HCT116 (cell line): ENCODE measurements around the gene HK1.

Experiments used
- CEBPB ChIP-seq: IDR thresholded peaks from 2 replicates; pipeline ENCODE4 v1.6.1; 2012; ENCODE audit warnings: low read depth
- EGR1 ChIP-seq: IDR thresholded peaks from 2 replicates; pipeline ENCODE4 v1.6.1; 2012; ENCODE audit warnings: low read depth
- EZH2 ChIP-seq: fragments of 200-600 bp; sonication (generic); IDR thresholded peaks from 2 replicates; pipeline ENCODE4 v1.6.1; 2017; ENCODE audit warnings: antibody characterized with exemption, mixed run types
- JUND ChIP-seq: IDR thresholded peaks from 2 replicates; pipeline ENCODE4 v1.6.1; 2012
- POLR2A ChIP-seq: IDR thresholded peaks from 2 replicates; pipeline ENCODE4 v1.7.0; 2011; ENCODE audit warnings: borderline replicate concordance; ENCODE audit not compliant: insufficient read depth, insufficient read length; ENCODE audit errors: extremely low read depth
- POLR2AphosphoS5 ChIP-seq: IDR thresholded peaks from 2 replicates; pipeline ENCODE4 v1.6.1; 2011; ENCODE audit warnings: mild to moderate bottlenecking, low read depth, low read length, moderate library complexity
- RAD21 ChIP-seq: IDR thresholded peaks from 2 replicates; pipeline ENCODE4 v1.6.1; 2012; ENCODE audit warnings: low read depth, mild to moderate bottlenecking
- TCF7L2 ChIP-seq: IDR thresholded peaks from 2 replicates; pipeline ENCODE4 v1.7.0; 2011; ENCODE audit warnings: borderline replicate concordance, inconsistent platforms; ENCODE audit not compliant: insufficient read depth, insufficient read length; ENCODE audit errors: extremely low read depth
- YY1 ChIP-seq: IDR thresholded peaks from 2 replicates; pipeline ENCODE4 v1.6.1; 2011; ENCODE audit warnings: low read length, low read depth, moderate library complexity, mild to moderate bottlenecking; ENCODE audit not compliant: insufficient replicate concordance; ENCODE audit errors: extremely low read depth
- TF ChIP-seq, protein P1 (sequence below), 3 experiments: fragments of 200-600 bp in 1 of 3; sonication (generic) in 1 of 3; IDR thresholded peaks in 2 of 3; conservative IDR thresholded peaks in 1 of 3; 2 replicates each; pipeline ENCODE4 v1.5.1; 2012 to 2017; ENCODE audit warnings: low read depth in 2 of 3, low read length in 2 of 3, antibody characterized with exemption in 1 of 3, borderline replicate concordance in 1 of 3, control low read depth in 1 of 3, mild to moderate bottlenecking in 1 of 3, mixed read lengths in 1 of 3, mixed run types in 1 of 3, moderate library complexity in 1 of 3; ENCODE audit not compliant: insufficient read depth in 1 of 3
- TF ChIP-seq, protein P2 (sequence below): IDR thresholded peaks from 2 replicates; pipeline ENCODE4 v1.6.1; 2011; ENCODE audit warnings: mild to moderate bottlenecking, low read length, moderate library complexity; ENCODE audit not compliant: insufficient replicate concordance; ENCODE audit errors: extremely low read depth

DNA sequence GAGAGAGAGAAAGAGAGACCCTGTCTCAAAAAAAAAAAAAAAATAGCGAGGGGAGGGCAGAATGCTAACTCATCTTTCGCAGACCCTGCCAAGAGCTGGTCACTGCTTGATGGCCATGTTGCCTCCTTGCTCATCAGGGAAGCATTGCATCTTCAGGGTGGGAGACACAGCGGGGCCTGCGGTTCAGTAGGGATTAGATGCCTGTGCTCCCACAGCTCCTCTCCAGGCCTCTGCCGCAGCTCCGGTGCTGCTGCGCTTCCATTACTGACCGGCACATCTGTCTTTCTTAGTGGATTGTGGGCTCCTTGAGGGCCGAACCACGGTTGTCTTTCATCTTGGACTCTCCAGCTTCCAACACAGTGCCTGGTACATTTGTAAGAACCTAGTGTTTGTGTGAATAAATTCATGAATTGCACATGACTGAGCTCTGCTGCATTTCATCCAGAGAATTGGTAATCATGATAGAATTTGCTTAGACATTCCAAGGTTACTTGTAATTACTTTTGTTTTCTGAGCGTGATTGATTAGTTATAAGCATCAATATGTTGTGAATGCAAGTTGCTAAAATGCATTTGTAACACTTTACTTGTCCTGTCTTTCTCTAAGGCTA lies 16.8 kb downstream of the HK1 start:
- TF ChIP-seq, protein P1, sequence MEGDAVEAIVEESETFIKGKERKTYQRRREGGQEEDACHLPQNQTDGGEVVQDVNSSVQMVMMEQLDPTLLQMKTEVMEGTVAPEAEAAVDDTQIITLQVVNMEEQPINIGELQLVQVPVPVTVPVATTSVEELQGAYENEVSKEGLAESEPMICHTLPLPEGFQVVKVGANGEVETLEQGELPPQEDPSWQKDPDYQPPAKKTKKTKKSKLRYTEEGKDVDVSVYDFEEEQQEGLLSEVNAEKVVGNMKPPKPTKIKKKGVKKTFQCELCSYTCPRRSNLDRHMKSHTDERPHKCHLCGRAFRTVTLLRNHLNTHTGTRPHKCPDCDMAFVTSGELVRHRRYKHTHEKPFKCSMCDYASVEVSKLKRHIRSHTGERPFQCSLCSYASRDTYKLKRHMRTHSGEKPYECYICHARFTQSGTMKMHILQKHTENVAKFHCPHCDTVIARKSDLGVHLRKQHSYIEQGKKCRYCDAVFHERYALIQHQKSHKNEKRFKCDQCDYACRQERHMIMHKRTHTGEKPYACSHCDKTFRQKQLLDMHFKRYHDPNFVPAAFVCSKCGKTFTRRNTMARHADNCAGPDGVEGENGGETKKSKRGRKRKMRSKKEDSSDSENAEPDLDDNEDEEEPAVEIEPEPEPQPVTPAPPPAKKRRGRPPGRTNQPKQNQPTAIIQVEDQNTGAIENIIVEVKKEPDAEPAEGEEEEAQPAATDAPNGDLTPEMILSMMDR (IDR thresholded peaks at IDR 0.05 in 2 of 3, conservative IDR thresholded peaks at IDR 0.05 in 1 of 3; ENCODE audit: borderline replicate concordance in 1 of 3, insufficient read depth in 1 of 3, low read depth in 2 of 3, low read length in 2 of 3) = no peak
- no peak for TF ChIP-seq RAD21
- TF ChIP-seq CEBPB = no peak
- no peak for TF ChIP-seq POLR2A
- TF ChIP-seq EGR1 = no peak
- no peak for TF ChIP-seq TCF7L2
- no peak for TF ChIP-seq EZH2
- TF ChIP-seq JUND = no peak
- no peak for TF ChIP-seq POLR2AphosphoS5
- TF ChIP-seq, protein P2, sequence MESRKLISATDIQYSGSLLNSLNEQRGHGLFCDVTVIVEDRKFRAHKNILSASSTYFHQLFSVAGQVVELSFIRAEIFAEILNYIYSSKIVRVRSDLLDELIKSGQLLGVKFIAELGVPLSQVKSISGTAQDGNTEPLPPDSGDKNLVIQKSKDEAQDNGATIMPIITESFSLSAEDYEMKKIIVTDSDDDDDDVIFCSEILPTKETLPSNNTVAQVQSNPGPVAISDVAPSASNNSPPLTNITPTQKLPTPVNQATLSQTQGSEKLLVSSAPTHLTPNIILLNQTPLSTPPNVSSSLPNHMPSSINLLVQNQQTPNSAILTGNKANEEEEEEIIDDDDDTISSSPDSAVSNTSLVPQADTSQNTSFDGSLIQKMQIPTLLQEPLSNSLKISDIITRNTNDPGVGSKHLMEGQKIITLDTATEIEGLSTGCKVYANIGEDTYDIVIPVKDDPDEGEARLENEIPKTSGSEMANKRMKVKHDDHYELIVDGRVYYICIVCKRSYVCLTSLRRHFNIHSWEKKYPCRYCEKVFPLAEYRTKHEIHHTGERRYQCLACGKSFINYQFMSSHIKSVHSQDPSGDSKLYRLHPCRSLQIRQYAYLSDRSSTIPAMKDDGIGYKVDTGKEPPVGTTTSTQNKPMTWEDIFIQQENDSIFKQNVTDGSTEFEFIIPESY = no peak
- no peak for TF ChIP-seq YY1
